ENCODE results near the gene CX3CR1. TPM values are rescaled to one million over a fixed set of nuclear protein-coding genes. Genes with fewer than 3 reads are reported as not detected.

CX3CR1 gene
- total and polyA plus RNA-seq, 2 of the 4 experiments (the other 2 are of a cell fraction), result not detected

GRCh38 chr3:39281533-39281932 lies 1.7 kb upstream of the CX3CR1 start:
- Histone ChIP-seq H3K9ac (ENCODE audit: low read depth, low read length) (no peak overlapping the region), H2BK5ac (ENCODE audit: low read depth, low read length, poor library complexity, severe bottlenecking) (no peak overlapping the region), H3K79me1 (ENCODE audit: low read depth in 1 of 2, low read length in 2 of 2) (no peaks in the 10 kb centered on the region), H3K23ac (ENCODE audit: low read depth, low read length) (no peak overlapping the region), H2AK9ac (replicated peaks; ENCODE audit: low read depth, low read length, poor library complexity) (no peak overlapping the region), H3K4me1 (ENCODE audit: control insufficient read depth, insufficient read depth, low read length) (no peaks in the 10 kb centered on the region), H3K18ac (ENCODE audit: low read depth, low read length) (no peak overlapping the region), H2AK5ac (ENCODE audit: low read depth, low read length) (no peak overlapping the region), H3K9me3 (ENCODE audit: control insufficient read depth, insufficient read depth, low read length) (no peaks in the 10 kb centered on the region), H2AFZ (replicated peaks; ENCODE audit: low read length, poor library complexity) (no peak overlapping the region), H3K27me3 (ENCODE audit: control insufficient read depth, insufficient read depth, low read length) (peaks cover 8% of the 10 kb centered on the region), H2BK120ac (ENCODE audit: low read depth, low read length) (no peak overlapping the region), H4K91ac (ENCODE audit: insufficient read depth, low read depth, low read length) (no peak overlapping the region), H2BK20ac (ENCODE audit: low read depth, low read length) (no peak overlapping the region), H3K14ac (replicated peaks; ENCODE audit: low read depth, low read length) (no peak overlapping the region), H3K27ac (ENCODE audit: insufficient read depth, low read length) (no peak overlapping the region), H4K5ac (ENCODE audit: low read depth, low read length) (no peak overlapping the region), H2BK15ac (ENCODE audit: low read depth, low read length) (no peak overlapping the region), H3K4me3 (ENCODE audit: insufficient read depth, low read depth, low read length) (no peak overlapping the region), H3K56ac (ENCODE audit: extremely low read depth, insufficient read depth, low read length) (no peak overlapping the region), H3K36me3 (ENCODE audit: control insufficient read depth, insufficient read depth, low read length) (no peaks in the 10 kb centered on the region), H3K4me2 (ENCODE audit: low read depth, low read length) (no peak overlapping the region), H3K4ac (ENCODE audit: low read depth, low read length) (no peak overlapping the region), H4K8ac (ENCODE audit: low read depth in 2 of 2, low read length in 2 of 2) (no peak overlapping the region), H4K20me1 (ENCODE audit: insufficient read depth, low read length) (no peaks in the 10 kb centered on the region), H3K9me1 (ENCODE audit: insufficient read depth, low read length) (no peaks in the 10 kb centered on the region)
- DNase-seq, result no peak
- POLR2A ChIA-PET (ENCODE audit: unreplicated experiment), result no interaction called here
- CTCF ChIA-PET, result interaction anchor here (2.3 kb wide), 1 partner anchor 10 kb away, joined by 8 read pairs; no protein-coding TSS in a partner anchor
- TF ChIP-seq SMC3 (IDR thresholded peaks at IDR 0.05; ENCODE audit: low read depth, low read length) (no peak), RCOR1 (IDR thresholded peaks at IDR 0.05; ENCODE audit: insufficient replicate concordance, low read length) (no peak), MXI1 (IDR thresholded peaks at IDR 0.05; ENCODE audit: borderline replicate concordance, low read depth, low read length) (no peak), BHLHE40 (IDR thresholded peaks at IDR 0.05; ENCODE audit: low read depth, low read length) (no peak), NFE2L2 (IDR thresholded peaks at IDR 0.05; ENCODE audit: low read depth, low read length) (no peak), FOS (IDR thresholded peaks at IDR 0.05; ENCODE audit: low read depth, low read length) (no peak)
- TF ChIP-seq, protein P1, sequence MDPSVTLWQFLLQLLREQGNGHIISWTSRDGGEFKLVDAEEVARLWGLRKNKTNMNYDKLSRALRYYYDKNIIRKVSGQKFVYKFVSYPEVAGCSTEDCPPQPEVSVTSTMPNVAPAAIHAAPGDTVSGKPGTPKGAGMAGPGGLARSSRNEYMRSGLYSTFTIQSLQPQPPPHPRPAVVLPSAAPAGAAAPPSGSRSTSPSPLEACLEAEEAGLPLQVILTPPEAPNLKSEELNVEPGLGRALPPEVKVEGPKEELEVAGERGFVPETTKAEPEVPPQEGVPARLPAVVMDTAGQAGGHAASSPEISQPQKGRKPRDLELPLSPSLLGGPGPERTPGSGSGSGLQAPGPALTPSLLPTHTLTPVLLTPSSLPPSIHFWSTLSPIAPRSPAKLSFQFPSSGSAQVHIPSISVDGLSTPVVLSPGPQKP (IDR thresholded peaks at IDR 0.05; ENCODE audit: borderline replicate concordance, low read depth, low read length), result no peak
- no peak for ATAC-seq (ENCODE audit: low read depth)
- dilution Hi-C loops (cut with HindIII; ENCODE audit: low sequenced_read_pairs, unreplicated experiment), result no loop called here
- intact Hi-C loops (cut with micrococcal nuclease), result no loop called here
- BruUV-seq (replicated peaks), result no TSS peak
- in situ Hi-C loops (cut with MboI; ENCODE audit: low sequenced_read_pairs), result loop anchor here (5.0 kb wide), 1 partner anchor 89 kb away; the partner anchor contains the start of gene XIRP1
- WGBS, 2 experiments (ENCODE audit: extremely low coverage in 2 of 2, insufficient read length in 1 of 2), result 71% methylated on average over 7 of the region's 9 CpGs; no CpG with 5 or more reads in 1 of the 2 experiments
